Stimulated activated CD8-positive, alpha-beta memory T cell treated with anti-CD3 and anti-CD28 coated beads, Interleukin-2, amount 100 ng/mL, for 1 hour (primary cell): Measurements from ENCODE around the gene PRSS16.

ENCODE experiments used
- DNase-seq, 2 donors: peaks; one replicate each; pipeline ENCODE4 v3.0.0-alpha.2; 2020; ENCODE audit warnings: low read depth in 2 of 2

Gene PRSS16

DNA sequence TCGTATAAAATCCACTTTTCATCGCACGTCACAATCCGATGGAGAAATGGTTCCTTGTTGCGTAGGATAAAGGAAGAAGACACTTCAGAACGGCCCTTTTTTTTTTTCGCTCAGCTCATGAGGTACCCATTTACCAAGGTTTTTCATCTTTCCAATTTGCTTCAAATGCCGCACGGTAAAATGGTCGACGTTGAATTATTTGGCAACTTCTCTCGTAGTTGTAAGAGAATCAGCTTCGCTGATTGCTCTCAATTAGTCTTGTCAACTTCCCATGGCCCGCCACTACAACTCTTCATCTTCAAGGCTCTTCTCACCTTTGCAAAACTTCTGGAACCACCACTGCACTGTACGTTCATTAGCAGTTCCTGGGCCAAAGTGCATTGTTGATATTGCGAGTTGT is 35.8 kb downstream of the PRSS16 start:
- no peak for DNase-seq

DNA sequence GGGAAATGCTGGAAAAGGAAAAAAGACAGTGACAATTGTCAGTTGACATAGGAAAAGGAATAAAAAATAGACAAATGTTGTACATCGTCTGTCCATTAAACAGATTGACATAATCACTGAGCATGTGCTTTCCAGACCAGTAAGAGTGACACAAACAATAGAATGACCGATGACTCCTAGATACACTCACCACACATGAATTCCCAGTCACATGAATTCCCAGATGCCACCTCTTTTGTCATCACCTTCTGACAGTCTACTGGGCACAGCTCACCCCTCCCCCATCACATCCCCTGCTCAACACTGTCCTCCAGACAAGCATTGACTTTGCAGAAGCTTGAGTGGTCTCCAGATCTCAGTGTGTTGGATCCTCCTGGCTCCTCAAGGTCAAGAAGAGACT is 38.6 kb downstream of the PRSS16 start:
- DNase-seq: no peak

DNA sequence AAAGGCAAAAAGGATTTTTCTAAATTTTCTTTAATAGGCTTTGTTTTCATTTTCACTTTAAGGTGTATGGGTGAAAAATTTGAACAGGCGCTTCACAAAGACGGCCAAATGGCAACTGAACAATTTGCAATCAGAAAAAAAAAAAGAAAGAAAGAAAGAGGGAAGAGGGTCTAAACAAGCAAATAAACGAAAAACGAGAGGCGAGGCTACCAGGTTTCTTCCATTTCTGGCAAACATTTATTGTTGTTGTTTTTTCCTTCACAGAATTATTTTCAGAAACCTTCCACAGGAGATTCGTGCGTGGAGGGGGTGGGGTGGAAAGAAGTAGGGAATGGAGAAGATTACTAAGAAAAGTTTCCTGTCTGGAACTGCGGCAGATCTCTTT is 40.2 kb downstream of the PRSS16 start:
- no peak for DNase-seq

DNA sequence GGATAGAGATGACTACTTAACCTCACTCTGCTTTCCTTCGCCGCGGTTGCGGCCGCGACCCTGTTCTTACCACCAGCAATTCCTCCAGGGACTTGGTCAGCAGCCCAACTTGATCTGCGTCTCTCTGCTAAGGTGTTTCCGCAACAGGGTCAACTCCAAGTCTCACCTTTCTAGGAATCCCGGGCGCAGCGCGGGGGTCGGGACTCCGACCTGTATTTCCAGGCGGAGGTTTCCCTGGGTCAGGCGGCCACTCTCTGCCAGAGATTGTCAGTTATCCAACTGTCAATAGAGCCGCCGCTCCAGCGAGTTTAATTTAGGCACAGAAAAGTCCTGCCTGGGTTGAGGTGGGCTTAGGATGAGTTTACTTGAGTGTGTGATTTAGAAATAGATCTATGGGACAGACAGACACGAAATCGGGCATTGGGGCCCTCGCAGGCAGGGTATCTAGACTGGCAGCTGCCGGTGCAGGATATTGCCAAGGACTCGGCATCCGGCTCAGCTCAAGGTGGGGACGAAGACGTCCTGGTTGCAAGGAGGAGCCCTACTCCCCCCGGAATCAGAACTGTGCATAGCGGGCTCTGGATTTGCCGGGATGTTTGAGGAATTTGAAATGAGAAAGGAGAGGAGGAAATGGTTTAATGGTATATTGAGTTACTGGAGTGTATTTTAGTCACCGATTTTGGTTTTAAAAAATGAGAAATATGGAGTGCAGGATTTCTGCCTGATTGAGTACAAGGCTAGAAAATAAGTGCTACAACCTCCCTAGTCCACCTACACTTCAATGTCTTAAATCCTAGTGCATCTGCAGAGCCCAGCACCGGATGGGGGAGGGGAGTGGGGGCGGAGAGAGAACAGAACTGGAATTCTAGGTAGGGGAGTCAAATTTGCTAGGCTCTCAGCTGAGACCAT is 40.9 kb downstream of the PRSS16 start:
- DNase-seq: no peak

DNA sequence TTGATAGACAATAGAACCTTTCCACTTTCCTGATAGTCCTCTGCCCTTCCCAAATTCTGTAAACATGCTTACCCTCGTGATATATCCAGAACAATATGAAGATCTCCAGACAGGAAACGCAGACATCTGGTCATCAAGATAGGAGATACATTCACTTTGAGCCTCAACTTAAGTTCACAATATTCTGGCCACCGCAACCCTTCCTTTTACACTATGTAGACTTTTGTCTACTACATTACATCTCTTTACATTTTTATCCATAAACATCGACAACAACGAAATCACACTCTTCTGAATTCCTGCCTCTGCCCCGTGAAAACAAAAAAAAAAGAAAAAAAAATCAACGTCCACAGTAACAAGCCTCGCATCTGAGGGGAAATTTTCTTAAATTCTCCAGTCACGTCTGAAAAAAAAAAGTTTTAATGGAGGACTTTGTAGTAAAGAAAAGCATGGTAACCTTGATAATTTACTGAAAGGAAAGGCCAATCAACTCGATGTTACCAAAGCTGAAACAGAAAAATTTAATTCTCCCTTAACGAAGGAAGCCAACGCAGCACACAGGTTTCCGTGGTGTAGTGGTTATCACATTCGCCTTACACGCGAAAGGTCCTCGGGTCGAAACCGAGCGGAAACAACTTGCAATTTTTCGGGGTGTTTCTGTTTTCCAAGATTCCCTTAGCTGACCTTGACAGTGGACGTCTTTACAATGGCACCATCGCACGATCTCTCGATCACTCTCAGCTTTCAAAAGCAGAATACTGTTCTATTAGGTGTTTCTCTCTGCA is 42.8 kb downstream of the PRSS16 start:
- DNase-seq: no peak

DNA sequence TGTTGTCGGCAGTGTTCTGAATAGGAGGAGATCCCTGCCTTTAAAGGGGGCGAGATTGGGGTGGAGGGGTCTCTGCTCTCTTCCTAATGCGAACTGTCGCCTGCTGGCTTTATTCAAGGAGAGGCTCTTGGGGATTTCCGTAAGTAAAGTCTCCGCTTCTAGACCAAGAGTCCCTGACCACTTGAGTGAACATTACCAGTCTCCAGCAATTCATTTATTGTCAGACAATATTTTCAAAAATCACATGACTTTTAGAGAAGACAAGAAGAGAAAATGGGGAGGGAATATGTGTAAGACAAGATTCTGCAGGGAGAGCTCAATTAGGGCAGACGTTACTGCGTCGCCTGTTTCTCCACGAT is 43.3 kb downstream of the PRSS16 start:
- no peak for DNase-seq

DNA sequence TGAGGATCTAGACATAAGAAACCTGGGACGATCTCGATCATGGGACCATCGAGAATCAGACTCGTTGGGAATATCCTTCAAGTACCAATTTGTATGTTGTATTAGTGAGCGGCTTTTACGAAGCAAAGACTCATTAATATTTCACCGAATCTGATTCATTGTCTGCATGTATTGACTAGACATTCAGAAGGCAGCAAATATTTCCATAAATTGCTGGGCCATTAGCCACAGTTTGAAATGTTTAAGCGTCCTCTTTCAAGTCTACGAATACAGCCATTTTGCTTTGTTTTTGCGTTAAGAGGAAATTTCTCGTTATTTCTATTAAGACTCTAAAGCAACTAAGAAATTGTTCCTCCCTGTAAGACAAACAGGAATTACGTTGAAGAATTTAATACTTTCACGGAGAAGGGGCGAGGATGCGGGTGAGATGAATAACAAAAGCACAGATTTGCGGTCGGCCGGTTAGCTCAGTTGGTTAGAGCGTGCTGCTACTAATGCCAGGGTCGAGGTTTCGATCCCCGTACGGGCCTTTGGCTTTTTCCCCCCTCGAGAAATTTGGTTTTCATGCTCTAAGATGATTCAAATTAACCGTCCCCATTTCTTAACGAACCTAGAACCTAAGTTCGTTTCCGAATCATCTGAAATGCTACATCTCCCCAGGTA is 46.1 kb downstream of the PRSS16 start:
- DNase-seq: no peak

DNA sequence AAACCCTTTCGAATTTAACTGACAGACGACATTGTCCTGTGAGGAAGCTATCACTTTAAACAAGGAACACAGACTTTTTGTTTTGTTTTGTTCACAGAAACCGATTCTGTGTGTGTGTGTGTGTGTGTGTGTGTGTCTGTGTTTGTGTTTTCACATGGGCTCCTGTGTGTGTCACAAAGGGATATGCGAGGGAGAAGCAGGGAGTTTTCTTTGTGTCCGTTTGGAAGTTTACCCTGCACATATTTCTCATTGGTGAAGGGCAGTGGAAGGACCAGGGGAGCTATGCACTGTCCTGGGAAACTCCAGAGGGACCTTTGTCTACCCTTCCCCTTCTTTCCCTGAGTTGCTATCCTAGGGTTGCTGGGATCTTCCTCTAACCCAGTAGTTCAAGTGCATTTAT is 46.9 kb downstream of the PRSS16 start:
- DNase-seq: no peak

DNA sequence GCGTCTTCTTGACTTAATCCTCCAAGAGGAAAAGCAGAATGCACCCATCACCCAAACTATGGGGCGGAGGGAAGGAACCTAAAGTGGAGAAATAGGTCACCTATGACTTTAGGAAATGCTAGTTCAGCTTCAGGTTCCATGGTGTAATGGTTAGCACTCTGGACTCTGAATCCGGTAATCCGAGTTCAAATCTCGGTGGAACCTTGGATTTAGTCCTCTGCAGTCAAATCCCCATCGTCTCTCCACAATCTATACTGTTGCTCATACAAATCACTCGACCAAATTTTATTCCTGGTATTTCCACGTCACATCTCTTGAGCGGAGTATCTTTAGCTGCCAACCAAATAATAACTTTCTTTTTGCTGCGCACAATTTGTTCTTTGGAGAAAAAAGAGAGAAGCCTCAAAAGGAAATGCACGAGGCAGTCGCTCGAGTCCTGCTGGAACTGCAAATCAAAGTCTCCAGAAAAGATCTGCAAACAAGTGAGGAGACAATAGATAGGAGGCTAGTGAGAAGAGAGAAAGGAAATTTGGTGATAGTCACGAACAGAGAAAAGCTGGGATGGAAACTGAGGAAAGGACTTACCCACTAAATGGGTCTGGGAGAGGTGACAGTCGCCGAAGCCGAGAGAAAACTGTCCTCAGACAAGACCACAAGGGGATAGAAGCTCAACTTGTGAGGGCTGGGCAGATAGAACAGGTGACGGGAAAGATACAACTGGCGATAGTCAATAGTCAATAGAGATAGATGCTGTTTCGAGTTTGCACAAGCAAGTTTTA is 48.0 kb downstream of the PRSS16 start:
- DNase-seq: no peak

DNA sequence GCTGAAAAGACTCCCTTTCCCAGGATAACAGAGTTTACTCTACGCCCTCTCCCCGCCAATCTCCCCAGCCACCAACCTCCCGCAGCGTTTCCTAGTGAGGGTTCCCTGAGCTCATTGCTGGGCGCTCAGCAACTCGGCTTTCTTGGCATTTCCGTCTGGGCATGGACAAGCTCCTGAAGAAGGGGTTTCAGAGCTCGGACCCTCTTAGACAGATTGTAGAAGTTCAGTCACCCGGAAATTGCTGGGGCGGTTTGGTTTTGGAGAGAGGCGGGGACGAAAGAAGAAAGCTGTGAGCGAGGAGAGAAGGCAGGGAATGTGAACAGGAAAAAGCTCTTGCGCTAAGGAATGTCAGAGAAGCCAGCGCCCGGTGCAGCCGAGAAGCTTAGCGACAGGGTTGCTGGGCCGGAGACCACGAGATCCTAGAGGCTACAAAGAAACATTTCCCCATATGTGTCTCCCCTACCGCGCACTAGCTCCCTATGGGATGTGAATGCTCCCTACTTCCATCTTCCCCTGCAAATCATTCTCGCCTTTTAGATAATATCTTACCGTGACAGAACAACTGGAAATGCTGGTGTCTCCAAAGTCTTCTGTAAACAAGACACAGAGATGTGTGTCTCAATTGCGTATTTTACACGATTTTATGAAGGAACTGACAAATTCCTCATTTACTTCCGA is 48.7 kb downstream of the PRSS16 start:
- no peak for DNase-seq

DNA sequence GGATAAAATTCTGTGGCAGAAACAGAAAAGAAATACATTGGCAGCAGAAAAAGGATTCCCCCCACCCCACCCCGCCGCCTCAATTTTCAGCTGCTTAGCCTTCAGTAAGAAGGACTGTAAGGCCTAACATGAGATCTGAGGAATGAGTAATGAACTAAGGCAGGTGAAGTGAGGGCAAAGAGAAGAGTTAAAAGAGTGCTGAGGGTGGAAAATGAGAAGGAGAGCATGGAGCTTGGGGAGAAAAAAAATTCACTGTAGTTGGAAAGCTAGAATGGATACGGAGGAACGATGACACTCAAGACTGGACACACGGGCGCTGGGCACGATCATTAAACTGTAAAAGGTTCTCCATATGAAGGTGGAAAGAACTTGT is 50.0 kb downstream of the PRSS16 start:
- DNase-seq: no peak

DNA sequence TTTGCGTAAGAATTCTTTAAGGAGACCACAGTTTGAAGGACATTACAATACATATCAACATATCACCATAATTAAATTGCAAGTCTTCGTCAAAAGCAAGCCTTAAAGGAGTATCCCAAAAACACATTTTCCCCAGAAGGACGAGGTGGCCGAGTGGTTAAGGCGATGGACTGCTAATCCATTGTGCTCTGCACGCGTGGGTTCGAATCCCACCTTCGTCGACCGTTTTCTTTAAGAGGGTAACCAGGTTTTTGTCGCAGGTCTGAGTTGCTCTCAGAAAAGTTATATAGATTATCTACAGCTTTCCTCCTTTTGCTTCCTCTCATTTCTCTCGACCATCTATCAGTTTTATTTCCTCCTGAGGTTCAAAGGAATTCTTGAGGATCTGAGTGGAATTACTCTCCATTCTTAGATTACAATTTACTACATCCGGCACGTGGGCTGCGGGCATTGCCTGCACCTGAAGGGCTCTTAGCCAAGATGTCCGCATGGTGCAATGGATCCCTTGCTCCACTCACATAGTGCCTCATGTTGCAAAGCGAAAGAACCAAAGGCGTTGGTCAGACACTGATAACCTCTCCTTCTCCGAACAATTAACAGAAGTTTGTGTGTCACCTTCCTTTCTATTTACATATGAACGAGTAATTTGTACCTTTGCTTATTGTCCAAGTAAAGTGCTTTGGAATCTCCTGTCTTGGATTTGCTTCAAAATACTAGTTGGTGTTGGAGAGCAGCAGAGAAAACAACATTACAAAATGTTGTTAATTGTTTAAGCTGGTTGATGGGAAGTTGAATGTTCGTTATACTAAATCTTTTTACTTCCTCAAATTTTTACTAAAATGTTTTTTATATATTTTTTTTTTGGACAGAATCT is 50.6 kb downstream of the PRSS16 start:
- no peak for DNase-seq

DNA sequence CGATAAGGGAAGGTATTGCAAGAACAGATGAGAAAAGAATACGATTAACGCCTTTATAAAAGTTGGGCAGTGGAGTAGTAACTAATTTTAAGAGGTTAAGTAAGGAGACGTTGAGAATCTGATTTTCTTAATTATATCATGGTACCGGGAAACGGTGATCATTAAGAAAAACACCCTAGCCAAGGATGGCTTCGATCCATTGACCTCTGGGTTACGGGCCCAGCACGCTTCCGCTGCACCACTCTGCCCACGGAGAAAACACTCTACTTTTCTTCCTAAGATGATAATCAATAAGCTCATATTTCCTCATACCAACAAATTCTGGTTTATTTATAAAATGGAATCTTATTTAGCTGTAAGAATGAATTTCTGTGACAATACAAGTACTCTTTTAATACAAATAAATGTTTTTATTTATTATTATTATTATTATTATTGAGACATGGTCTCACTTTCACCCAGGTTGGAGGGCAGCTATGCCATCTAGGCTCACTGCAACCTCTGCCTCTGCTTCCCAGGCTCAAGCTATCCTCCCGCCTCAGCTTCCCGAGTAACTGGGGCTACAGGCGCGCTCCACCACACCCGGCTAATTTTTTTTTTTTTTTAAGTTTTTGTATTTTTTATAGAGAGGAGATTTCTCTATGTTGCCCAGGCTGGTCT is 56.2 kb downstream of the PRSS16 start:
- DNase-seq: no peak
